ENCODE results near the gene TUFT1. TPM values are rescaled to one million over a fixed set of nuclear protein-coding genes. Genes with fewer than 3 reads are reported as not detected.
A peak's percentile ranks its signal among the peaks of the same experiment; 100 is the strongest.

Gene TUFT1
- total RNA-seq, 1 donor from 2014 or later = 6.8 TPM

DNA sequence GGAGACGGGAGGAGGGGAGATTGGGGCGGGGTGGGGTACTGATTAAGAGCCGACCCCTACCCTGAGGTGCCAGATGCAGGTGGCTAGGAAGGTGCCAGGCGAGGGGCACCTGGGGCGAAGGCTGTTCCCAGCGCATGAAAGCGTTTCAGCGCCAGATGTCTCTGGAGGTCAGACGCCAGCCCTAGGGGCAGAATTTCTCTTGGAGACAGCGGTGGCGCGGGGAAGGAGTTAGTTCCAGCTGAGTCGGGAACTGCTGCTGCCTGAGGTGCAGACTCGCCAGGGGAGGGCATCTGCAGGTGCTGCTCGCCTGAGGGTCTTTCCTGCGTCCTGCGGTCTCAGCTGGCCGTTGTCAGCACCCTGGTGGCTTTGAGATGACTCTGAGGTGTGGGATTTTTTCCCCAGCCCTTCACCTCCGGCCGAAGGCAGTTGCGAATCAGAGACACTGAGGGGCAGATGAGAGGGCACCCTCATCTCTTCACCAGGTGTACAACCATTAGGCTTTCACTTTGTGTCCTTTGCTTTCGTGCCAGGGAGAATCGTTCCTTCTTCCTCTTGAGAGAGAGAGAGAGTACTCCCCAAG lies 28.4 kb upstream of the TUFT1 start:
- peak overlapping the region in 2 of 3 donors; percentile 50 to 64 for H3K9ac ChIP-seq (ENCODE audit: low read depth in 1 of 3, low read length in 3 of 3)
- H3K27me3 ChIP-seq (ENCODE audit: control insufficient read depth in 3 of 3, insufficient read depth in 3 of 3, low read length in 3 of 3) = peaks cover 19 to 27% (median 27%) of the 10 kb centered on the region in 3 donors
- H3K4me3 ChIP-seq (ENCODE audit: low read length in 3 of 3) = peak overlapping the region; percentile 59 to 69 (median 66)
- H3K9me3 ChIP-seq (ENCODE audit: control insufficient read depth in 3 of 3, low read length in 3 of 3) = no peaks in the 10 kb centered on the region
- no peaks in the 10 kb centered on the region for H3K36me3 ChIP-seq (ENCODE audit: control insufficient read depth in 3 of 3, insufficient read depth in 3 of 3, low read length in 3 of 3)
- H3K27ac ChIP-seq (ENCODE audit: low read depth, low read length) = no peak overlapping the region
- H3K4me1 ChIP-seq (ENCODE audit: control insufficient read depth in 3 of 3, insufficient read depth in 3 of 3, low read length in 3 of 3) = peaks cover 11 to 15% (median 15%) of the 10 kb centered on the region in 3 donors

DNA sequence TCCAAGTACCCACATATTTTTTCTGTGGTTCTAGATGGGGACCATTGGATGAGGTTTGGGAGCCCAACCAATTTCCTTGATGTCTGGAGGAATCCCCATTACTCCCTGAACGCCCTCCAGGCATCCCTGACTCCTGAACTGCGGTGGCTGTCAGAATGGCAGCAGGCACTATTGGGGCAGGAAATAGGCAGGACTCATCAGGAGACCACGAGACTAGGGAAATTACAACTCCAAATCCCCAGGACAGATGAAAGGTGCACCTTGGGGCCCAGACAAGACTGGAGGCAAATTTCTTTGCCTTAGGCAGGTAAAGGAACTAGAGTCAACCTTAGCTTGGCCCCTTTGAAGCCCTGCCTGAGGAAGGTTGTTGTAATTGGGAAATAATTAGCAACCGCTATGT lies 27.8 kb upstream of the TUFT1 start:
- Histone ChIP-seq H3K9me3 (ENCODE audit: control insufficient read depth in 3 of 3, low read length in 3 of 3) (no peaks in the 10 kb centered on the region), H3K27ac (ENCODE audit: low read depth, low read length) (no peak overlapping the region), H3K4me3 (ENCODE audit: low read length in 3 of 3) (no peak overlapping the region), H3K4me1 (ENCODE audit: control insufficient read depth in 3 of 3, insufficient read depth in 3 of 3, low read length in 3 of 3) (peaks cover 11 to 15% (median 15%) of the 10 kb centered on the region in 3 donors), H3K9ac (ENCODE audit: low read depth in 1 of 3, low read length in 3 of 3) (no peak overlapping the region), H3K36me3 (ENCODE audit: control insufficient read depth in 3 of 3, insufficient read depth in 3 of 3, low read length in 3 of 3) (no peaks in the 10 kb centered on the region), H3K27me3 (ENCODE audit: control insufficient read depth in 3 of 3, insufficient read depth in 3 of 3, low read length in 3 of 3) (peaks cover 19 to 27% (median 27%) of the 10 kb centered on the region in 3 donors)

DNA sequence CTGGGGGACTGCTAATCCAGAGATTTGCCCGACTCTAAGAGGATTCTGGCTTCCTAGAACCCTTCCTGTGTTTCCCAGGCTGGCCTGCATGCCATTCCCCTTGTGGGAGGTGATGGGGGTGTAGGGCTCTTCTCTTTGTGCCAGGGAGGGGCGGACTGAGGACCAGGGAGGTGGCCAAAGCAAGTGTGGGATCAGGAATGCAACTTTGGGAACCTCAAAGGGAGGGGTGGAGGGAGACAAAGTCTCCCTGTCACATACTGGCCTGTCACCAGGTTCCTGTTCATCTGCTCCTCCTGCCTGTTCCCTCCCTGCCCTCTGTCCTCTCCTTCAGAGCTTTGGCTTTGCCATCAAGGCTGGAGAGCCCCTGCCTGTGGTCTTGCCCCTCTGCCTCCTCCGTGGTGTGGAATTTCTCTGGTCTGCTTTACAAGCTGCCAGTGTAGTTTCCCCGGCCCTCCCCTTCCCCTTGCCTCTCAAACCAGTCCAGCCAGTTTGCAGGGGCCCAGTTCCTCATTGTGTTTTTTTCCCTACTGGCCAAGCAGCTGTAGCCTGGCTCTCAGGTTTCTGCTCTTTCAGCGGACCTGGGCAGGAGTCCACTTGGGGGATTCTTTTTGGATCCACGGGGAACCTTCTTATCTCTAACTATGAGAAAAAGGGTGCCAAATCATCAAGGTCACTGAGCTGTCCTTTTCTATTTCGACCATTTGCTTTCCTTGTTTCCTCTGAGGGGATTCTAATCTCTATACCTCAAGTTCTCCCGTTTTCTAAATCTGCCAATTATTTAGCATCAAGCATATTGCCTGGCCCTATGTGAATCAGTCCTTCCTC lies 27.1 kb upstream of the TUFT1 start:
- no peaks in the 10 kb centered on the region for H3K9me3 ChIP-seq (ENCODE audit: control insufficient read depth in 3 of 3, low read length in 3 of 3)
- no peak overlapping the region for H3K27ac ChIP-seq (ENCODE audit: low read depth, low read length)
- H3K36me3 ChIP-seq (ENCODE audit: control insufficient read depth in 3 of 3, insufficient read depth in 3 of 3, low read length in 3 of 3) = no peaks in the 10 kb centered on the region
- peaks cover 11 to 15% (median 15%) of the 10 kb centered on the region in 3 donors for H3K4me1 ChIP-seq (ENCODE audit: control insufficient read depth in 3 of 3, insufficient read depth in 3 of 3, low read length in 3 of 3)
- no peak overlapping the region for H3K9ac ChIP-seq (ENCODE audit: low read depth in 1 of 3, low read length in 3 of 3)
- H3K4me3 ChIP-seq (ENCODE audit: low read length in 3 of 3) = no peak overlapping the region
- H3K27me3 ChIP-seq (ENCODE audit: control insufficient read depth in 3 of 3, insufficient read depth in 3 of 3, low read length in 3 of 3) = peaks cover 19 to 27% (median 27%) of the 10 kb centered on the region in 3 donors

DNA sequence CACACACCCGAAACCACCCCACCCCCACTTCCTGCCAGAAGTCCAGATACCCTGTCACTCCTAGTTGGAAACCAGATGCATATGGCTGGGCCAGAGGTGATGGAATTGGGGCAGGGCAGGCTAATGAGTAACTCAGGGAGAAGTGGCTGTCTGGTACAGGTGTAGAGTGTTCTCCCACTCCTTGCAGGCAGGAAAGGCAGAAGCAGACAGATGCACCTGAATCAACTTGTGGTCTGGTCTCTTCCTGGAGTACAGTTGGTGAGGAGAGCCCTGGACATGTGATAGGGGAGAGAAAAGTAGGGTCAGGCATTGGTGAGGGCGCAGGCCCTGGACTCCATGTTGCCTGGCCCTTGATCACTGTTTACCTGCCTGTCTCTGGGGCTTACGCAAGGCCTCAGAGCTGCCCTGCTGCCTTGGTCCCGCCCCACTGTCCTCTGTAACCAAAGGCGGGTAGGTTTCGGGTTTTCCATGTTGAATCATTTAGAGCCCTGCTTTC lies 26.4 kb upstream of the TUFT1 start:
- H3K9me3 ChIP-seq (ENCODE audit: control insufficient read depth in 3 of 3, low read length in 3 of 3) = no peaks in the 10 kb centered on the region
- no peak overlapping the region for H3K27ac ChIP-seq (ENCODE audit: low read depth, low read length)
- peaks cover 19 to 27% (median 27%) of the 10 kb centered on the region in 3 donors for H3K27me3 ChIP-seq (ENCODE audit: control insufficient read depth in 3 of 3, insufficient read depth in 3 of 3, low read length in 3 of 3)
- peaks cover 11 to 15% (median 15%) of the 10 kb centered on the region in 3 donors for H3K4me1 ChIP-seq (ENCODE audit: control insufficient read depth in 3 of 3, insufficient read depth in 3 of 3, low read length in 3 of 3)
- H3K9ac ChIP-seq (ENCODE audit: low read depth in 1 of 3, low read length in 3 of 3) = no peak overlapping the region
- no peaks in the 10 kb centered on the region for H3K36me3 ChIP-seq (ENCODE audit: control insufficient read depth in 3 of 3, insufficient read depth in 3 of 3, low read length in 3 of 3)
- H3K4me3 ChIP-seq (ENCODE audit: low read length in 3 of 3) = no peak overlapping the region

DNA sequence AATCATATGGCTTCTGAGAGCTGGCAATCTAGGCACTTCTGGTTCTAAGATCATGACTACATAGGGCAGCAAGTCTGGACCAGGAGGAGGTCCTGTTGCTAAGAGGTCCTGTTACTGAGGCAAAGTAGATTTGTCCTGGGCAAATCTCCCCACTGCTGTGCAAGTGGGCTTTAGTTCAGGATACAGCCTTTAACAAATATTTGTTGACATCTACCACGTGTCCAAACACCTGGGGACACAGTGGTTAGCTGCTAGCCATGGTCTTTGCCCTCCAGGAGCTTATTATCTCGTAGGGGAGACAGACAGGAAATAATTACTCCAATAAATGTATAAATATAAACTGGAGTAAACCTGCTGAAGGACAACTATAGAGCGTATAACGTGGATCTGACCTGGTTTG lies 25.7 kb upstream of the TUFT1 start:
- peaks cover 11 to 15% (median 15%) of the 10 kb centered on the region in 3 donors for H3K4me1 ChIP-seq (ENCODE audit: control insufficient read depth in 3 of 3, insufficient read depth in 3 of 3, low read length in 3 of 3)
- peaks cover 19 to 27% (median 27%) of the 10 kb centered on the region in 3 donors for H3K27me3 ChIP-seq (ENCODE audit: control insufficient read depth in 3 of 3, insufficient read depth in 3 of 3, low read length in 3 of 3)
- no peak overlapping the region for H3K4me3 ChIP-seq (ENCODE audit: low read length in 3 of 3)
- no peaks in the 10 kb centered on the region for H3K9me3 ChIP-seq (ENCODE audit: control insufficient read depth in 3 of 3, low read length in 3 of 3)
- no peaks in the 10 kb centered on the region for H3K36me3 ChIP-seq (ENCODE audit: control insufficient read depth in 3 of 3, insufficient read depth in 3 of 3, low read length in 3 of 3)
- no peak overlapping the region for H3K27ac ChIP-seq (ENCODE audit: low read depth, low read length)
- no peak overlapping the region for H3K9ac ChIP-seq (ENCODE audit: low read depth in 1 of 3, low read length in 3 of 3)

DNA sequence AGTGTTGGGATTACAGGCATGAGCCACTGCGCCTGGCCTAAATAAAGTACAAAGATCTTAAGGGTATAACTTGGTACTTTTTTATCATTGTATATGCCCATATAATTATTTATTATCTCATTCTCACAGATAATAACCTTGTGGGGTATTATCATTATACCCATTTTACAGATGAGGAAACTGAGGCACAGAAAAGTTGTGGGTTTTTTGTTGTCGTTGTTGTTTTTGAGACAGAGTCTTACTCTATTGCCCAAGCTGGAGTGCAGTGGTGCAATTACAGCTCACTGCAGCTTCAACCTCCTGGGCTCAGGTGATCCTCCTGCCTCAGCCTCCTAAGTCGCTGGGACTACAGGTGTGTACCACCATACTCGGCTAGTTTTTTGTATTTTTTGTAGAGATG lies 24.8 kb upstream of the TUFT1 start:
- peaks cover 11 to 15% (median 15%) of the 10 kb centered on the region in 3 donors for H3K4me1 ChIP-seq (ENCODE audit: control insufficient read depth in 3 of 3, insufficient read depth in 3 of 3, low read length in 3 of 3)
- no peak overlapping the region for H3K27ac ChIP-seq (ENCODE audit: low read depth, low read length)
- no peak overlapping the region for H3K4me3 ChIP-seq (ENCODE audit: low read length in 3 of 3)
- no peaks in the 10 kb centered on the region for H3K36me3 ChIP-seq (ENCODE audit: control insufficient read depth in 3 of 3, insufficient read depth in 3 of 3, low read length in 3 of 3)
- H3K27me3 ChIP-seq (ENCODE audit: control insufficient read depth in 3 of 3, insufficient read depth in 3 of 3, low read length in 3 of 3) = peaks cover 19 to 27% (median 27%) of the 10 kb centered on the region in 3 donors
- no peak overlapping the region for H3K9ac ChIP-seq (ENCODE audit: low read depth in 1 of 3, low read length in 3 of 3)
- H3K9me3 ChIP-seq (ENCODE audit: control insufficient read depth in 3 of 3, low read length in 3 of 3) = no peaks in the 10 kb centered on the region

DNA sequence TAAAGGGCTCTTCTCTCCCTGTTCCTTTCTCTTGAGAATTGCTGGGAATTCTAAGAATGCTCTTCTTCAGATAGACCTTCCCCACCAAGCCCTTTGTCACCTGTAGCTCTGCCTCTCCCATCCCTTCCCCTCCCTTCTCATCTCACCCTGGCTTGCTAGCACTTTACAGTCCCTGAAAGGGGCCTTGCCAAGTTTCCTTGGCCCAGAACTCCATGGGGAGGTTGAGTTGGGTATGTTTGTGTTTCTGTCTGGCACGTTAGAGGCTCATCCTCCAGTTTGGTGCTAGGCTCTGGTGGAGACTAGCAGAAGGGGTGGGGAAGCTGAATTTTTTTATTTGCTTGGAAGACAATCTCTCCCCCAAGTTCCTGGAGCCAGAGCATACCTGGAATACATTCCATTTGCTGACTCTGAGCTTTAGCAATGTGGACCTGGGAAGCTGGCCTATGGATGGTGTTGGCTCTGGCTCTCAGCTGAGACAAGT lies 24.0 kb upstream of the TUFT1 start:
- Histone ChIP-seq H3K9me3 (ENCODE audit: control insufficient read depth in 3 of 3, low read length in 3 of 3) (no peaks in the 10 kb centered on the region), H3K9ac (ENCODE audit: low read depth in 1 of 3, low read length in 3 of 3) (no peak overlapping the region), H3K27me3 (ENCODE audit: control insufficient read depth in 3 of 3, insufficient read depth in 3 of 3, low read length in 3 of 3) (peaks cover 19 to 27% (median 27%) of the 10 kb centered on the region in 3 donors), H3K4me1 (ENCODE audit: control insufficient read depth in 3 of 3, insufficient read depth in 3 of 3, low read length in 3 of 3) (peaks cover 11 to 15% (median 11%) of the 10 kb centered on the region in 3 donors), H3K27ac (ENCODE audit: low read depth, low read length) (no peak overlapping the region), H3K4me3 (ENCODE audit: low read length in 3 of 3) (no peak overlapping the region), H3K36me3 (ENCODE audit: control insufficient read depth in 3 of 3, insufficient read depth in 3 of 3, low read length in 3 of 3) (no peaks in the 10 kb centered on the region)

DNA sequence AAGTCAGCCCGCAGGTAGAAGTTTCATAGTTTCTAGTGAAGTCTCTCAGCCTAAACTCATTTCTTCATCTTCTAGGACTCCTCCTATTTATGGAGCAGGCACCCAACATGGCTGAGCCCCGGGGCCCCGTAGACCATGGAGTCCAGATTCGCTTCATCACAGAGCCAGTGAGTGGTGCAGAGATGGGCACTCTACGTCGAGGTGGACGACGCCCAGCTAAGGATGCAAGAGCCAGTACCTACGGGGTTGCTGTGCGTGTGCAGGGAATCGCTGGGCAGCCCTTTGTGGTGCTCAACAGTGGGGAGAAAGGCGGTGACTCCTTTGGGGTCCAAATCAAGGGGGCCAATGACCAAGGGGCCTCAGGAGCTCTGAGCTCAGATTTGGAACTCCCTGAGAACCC lies 21.7 kb upstream of the TUFT1 start:
- no peak overlapping the region for H3K4me3 ChIP-seq (ENCODE audit: low read length in 3 of 3)
- H3K9me3 ChIP-seq (ENCODE audit: control insufficient read depth in 3 of 3, low read length in 3 of 3) = no peaks in the 10 kb centered on the region
- no peaks in the 10 kb centered on the region for H3K36me3 ChIP-seq (ENCODE audit: control insufficient read depth in 3 of 3, insufficient read depth in 3 of 3, low read length in 3 of 3)
- H3K4me1 ChIP-seq (ENCODE audit: control insufficient read depth in 3 of 3, insufficient read depth in 3 of 3, low read length in 3 of 3) = no peaks in the 10 kb centered on the region
- H3K9ac ChIP-seq (ENCODE audit: low read depth in 1 of 3, low read length in 3 of 3) = no peak overlapping the region
- H3K27ac ChIP-seq (ENCODE audit: low read depth, low read length) = no peak overlapping the region
- peaks cover 7 to 17% (median 15%) of the 10 kb centered on the region in 3 donors for H3K27me3 ChIP-seq (ENCODE audit: control insufficient read depth in 3 of 3, insufficient read depth in 3 of 3, low read length in 3 of 3)

DNA sequence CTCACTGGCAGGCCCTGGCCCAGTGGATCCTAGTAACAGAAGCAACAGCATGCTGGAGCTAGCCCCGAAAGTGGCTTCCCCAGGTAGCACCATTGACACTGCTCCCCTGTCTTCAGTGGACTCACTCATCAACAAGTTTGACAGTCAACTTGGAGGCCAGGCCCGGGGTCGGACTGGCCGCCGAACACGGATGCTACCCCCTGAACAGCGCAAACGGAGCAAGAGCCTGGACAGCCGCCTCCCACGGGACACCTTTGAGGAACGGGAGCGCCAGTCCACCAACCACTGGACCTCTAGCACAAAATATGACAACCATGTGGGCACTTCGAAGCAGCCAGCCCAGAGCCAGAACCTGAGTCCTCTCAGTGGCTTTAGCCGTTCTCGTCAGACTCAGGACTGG lies 21.2 kb upstream of the TUFT1 start:
- Histone ChIP-seq H3K9me3 (ENCODE audit: control insufficient read depth in 3 of 3, low read length in 3 of 3) (no peaks in the 10 kb centered on the region), H3K36me3 (ENCODE audit: control insufficient read depth in 3 of 3, insufficient read depth in 3 of 3, low read length in 3 of 3) (no peaks in the 10 kb centered on the region), H3K27me3 (ENCODE audit: control insufficient read depth in 3 of 3, insufficient read depth in 3 of 3, low read length in 3 of 3) (peaks cover 3 to 12% (median 10%) of the 10 kb centered on the region in 3 donors), H3K4me3 (ENCODE audit: low read length in 3 of 3) (no peak overlapping the region), H3K4me1 (ENCODE audit: control insufficient read depth in 3 of 3, insufficient read depth in 3 of 3, low read length in 3 of 3) (no peaks in the 10 kb centered on the region), H3K27ac (ENCODE audit: low read depth, low read length) (no peak overlapping the region), H3K9ac (ENCODE audit: low read depth in 1 of 3, low read length in 3 of 3) (no peak overlapping the region)

DNA sequence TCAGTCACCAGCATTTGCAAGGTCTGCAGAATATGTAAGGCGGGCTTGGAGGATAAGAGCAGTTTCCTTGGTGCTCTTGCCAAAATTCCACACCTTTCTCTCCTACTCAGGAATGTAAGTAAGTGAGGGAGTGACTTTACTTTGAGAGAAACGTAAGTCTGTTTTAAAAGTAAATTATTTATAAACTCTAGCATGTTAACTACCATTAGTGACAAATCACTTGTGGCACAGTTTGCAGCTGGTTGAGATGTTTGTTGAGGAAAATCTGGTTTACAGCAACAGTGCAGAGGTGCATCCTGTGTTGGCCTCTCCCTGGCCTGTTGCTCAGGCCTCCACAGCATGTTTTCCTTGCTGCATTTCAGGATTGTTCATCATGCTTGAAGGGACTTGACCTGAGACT lies 20.4 kb upstream of the TUFT1 start:
- H3K27me3 ChIP-seq (ENCODE audit: control insufficient read depth in 3 of 3, insufficient read depth in 3 of 3, low read length in 3 of 3) = peaks cover 0 to 5% (median 4%) of the 10 kb centered on the region in 3 donors
- H3K4me3 ChIP-seq (ENCODE audit: low read length in 3 of 3) = no peak overlapping the region
- no peaks in the 10 kb centered on the region for H3K36me3 ChIP-seq (ENCODE audit: control insufficient read depth in 3 of 3, insufficient read depth in 3 of 3, low read length in 3 of 3)
- H3K27ac ChIP-seq (ENCODE audit: low read depth, low read length) = no peak overlapping the region
- H3K9me3 ChIP-seq (ENCODE audit: control insufficient read depth in 3 of 3, low read length in 3 of 3) = no peaks in the 10 kb centered on the region
- H3K4me1 ChIP-seq (ENCODE audit: control insufficient read depth in 3 of 3, insufficient read depth in 3 of 3, low read length in 3 of 3) = no peaks in the 10 kb centered on the region
- H3K9ac ChIP-seq (ENCODE audit: low read depth in 1 of 3, low read length in 3 of 3) = no peak overlapping the region

All from skeletal muscle tissue (tissue), 4 donors.